HEK293 (cell line): ENCODE data around the gene REEP2.

ENCODE experiments used
- GLIS1 ChIP-seq: fragments of 450-650 bp; formaldehyde crosslinking; IDR thresholded peaks from 2 replicates; pipeline ENCODE4 v1.5.1; 2016; ENCODE audit warnings: missing biosample characterization, missing genetic modification characterization
- KLF1 ChIP-seq: fragments of 450-650 bp; formaldehyde crosslinking; IDR thresholded peaks from 2 replicates; pipeline ENCODE4 v1.5.1; 2016; ENCODE audit warnings: missing biosample characterization, missing genetic modification characterization
- KLF8 ChIP-seq: fragments of 450-650 bp; formaldehyde crosslinking; IDR thresholded peaks from 2 replicates; pipeline ENCODE4 v1.5.1; 2016; ENCODE audit warnings: missing biosample characterization, missing genetic modification characterization
- MYNN ChIP-seq: fragments of 450-650 bp; formaldehyde crosslinking; IDR thresholded peaks from 2 replicates; pipeline ENCODE4 v1.5.1; 2016; ENCODE audit warnings: missing biosample characterization, missing genetic modification characterization, borderline replicate concordance
- TCF7L2 ChIP-seq: IDR thresholded peaks from 2 replicates; pipeline ENCODE4 v1.6.1; 2011; ENCODE audit warnings: low read depth, mild to moderate bottlenecking, inconsistent platforms, low read length, moderate library complexity, borderline replicate concordance
- ZBTB20 ChIP-seq: fragments of 450-650 bp; formaldehyde crosslinking; IDR thresholded peaks from 2 replicates; pipeline ENCODE4 v1.5.1; 2016; ENCODE audit warnings: missing biosample characterization, missing genetic modification characterization
- ZBTB8A ChIP-seq: fragments of 450-650 bp; formaldehyde crosslinking; IDR thresholded peaks from 2 replicates; pipeline ENCODE4 v1.5.1; 2016; ENCODE audit warnings: missing biosample characterization, missing genetic modification characterization
- ZFP69B ChIP-seq: fragments of 450-650 bp; formaldehyde crosslinking; IDR thresholded peaks from 2 replicates; pipeline ENCODE4 v1.5.1; 2016; ENCODE audit warnings: missing biosample characterization, missing genetic modification characterization
- ZNF501 ChIP-seq: fragments of 450-650 bp; formaldehyde crosslinking; IDR thresholded peaks from 2 replicates; pipeline ENCODE4 v1.5.1; 2016; ENCODE audit warnings: missing biosample characterization, missing genetic modification characterization
- ZNF549 ChIP-seq: fragments of 450-650 bp; IDR thresholded peaks from 2 replicates; pipeline ENCODE4 v1.5.1; 2018; ENCODE audit warnings: missing biosample characterization, missing genetic modification characterization, mild to moderate bottlenecking, inconsistent platforms, moderate library complexity
- ZNF561 ChIP-seq: fragments of 450-650 bp; IDR thresholded peaks from 2 replicates; pipeline ENCODE4 v1.5.1; 2018; ENCODE audit warnings: missing biosample characterization, missing genetic modification characterization, borderline replicate concordance
- ZNF585B ChIP-seq: fragments of 450-650 bp; formaldehyde crosslinking; IDR thresholded peaks from 2 replicates; pipeline ENCODE4 v1.5.1; 2016; ENCODE audit warnings: missing biosample characterization, missing genetic modification characterization
- ZNF768 ChIP-seq: fragments of 450-650 bp; formaldehyde crosslinking; IDR thresholded peaks from 2 replicates; pipeline ENCODE4 v1.5.1; 2018; ENCODE audit warnings: missing biosample characterization, mild to moderate bottlenecking, missing genetic modification characterization
- ZNF776 ChIP-seq: fragments of 450-650 bp; formaldehyde crosslinking; IDR thresholded peaks from 2 replicates; pipeline ENCODE4 v1.5.0; 2017; ENCODE audit warnings: missing biosample characterization, missing genetic modification characterization, borderline replicate concordance
- ZNF777 ChIP-seq: fragments of 450-650 bp; formaldehyde crosslinking; IDR thresholded peaks from 2 replicates; pipeline ENCODE4 v1.5.1; 2017; ENCODE audit warnings: missing biosample characterization, missing genetic modification characterization, borderline replicate concordance
- ZNF830 ChIP-seq: fragments of 450-650 bp; IDR thresholded peaks from 2 replicates; pipeline ENCODE4 v1.5.0; 2018; ENCODE audit warnings: missing biosample characterization, missing genetic modification characterization, low read depth, mild to moderate bottlenecking, moderate library complexity
- TF ChIP-seq, protein P1 (sequence below): fragments of 450-650 bp; formaldehyde crosslinking; IDR thresholded peaks from 2 replicates; pipeline ENCODE4 v1.5.1; 2016; ENCODE audit warnings: missing biosample characterization, missing genetic modification characterization
- TF ChIP-seq, protein P2 (sequence below): fragments of 450-650 bp; formaldehyde crosslinking; IDR thresholded peaks from 2 replicates; pipeline ENCODE4 v1.5.1; 2016; ENCODE audit warnings: missing biosample characterization, missing genetic modification characterization
- TF ChIP-seq, protein P3 (sequence below): IDR thresholded peaks from 2 replicates; pipeline ENCODE4 v1.6.1; 2011; ENCODE audit warnings: mild to moderate bottlenecking, low read depth, low read length, borderline replicate concordance
- TF ChIP-seq, protein P4 (sequence below): fragments of 450-650 bp; formaldehyde crosslinking; IDR thresholded peaks from 2 replicates; pipeline ENCODE4 v1.5.1; 2016; ENCODE audit warnings: missing biosample characterization, missing genetic modification characterization
- TF ChIP-seq, protein P5 (sequence below): fragments of 450-650 bp; formaldehyde crosslinking; IDR thresholded peaks from 2 replicates; pipeline ENCODE4 v1.5.1; 2017; ENCODE audit warnings: missing biosample characterization, missing genetic modification characterization
- TF ChIP-seq, protein P6 (sequence below): fragments of 450-650 bp; formaldehyde crosslinking; IDR thresholded peaks from 2 replicates; pipeline ENCODE4 v1.5.1; 2016; ENCODE audit warnings: missing biosample characterization, missing genetic modification characterization
- TF ChIP-seq, protein P7 (sequence below): fragments of 450-650 bp; formaldehyde crosslinking; IDR thresholded peaks from 2 replicates; pipeline ENCODE4 v1.5.1; 2016; ENCODE audit warnings: missing biosample characterization, missing genetic modification characterization
- TF ChIP-seq, protein P8 (sequence below): fragments of 450-650 bp; formaldehyde crosslinking; IDR thresholded peaks from 2 replicates; pipeline ENCODE4 v1.5.0; 2017; ENCODE audit warnings: missing biosample characterization, missing genetic modification characterization, borderline replicate concordance

Gene REEP2

DNA sequence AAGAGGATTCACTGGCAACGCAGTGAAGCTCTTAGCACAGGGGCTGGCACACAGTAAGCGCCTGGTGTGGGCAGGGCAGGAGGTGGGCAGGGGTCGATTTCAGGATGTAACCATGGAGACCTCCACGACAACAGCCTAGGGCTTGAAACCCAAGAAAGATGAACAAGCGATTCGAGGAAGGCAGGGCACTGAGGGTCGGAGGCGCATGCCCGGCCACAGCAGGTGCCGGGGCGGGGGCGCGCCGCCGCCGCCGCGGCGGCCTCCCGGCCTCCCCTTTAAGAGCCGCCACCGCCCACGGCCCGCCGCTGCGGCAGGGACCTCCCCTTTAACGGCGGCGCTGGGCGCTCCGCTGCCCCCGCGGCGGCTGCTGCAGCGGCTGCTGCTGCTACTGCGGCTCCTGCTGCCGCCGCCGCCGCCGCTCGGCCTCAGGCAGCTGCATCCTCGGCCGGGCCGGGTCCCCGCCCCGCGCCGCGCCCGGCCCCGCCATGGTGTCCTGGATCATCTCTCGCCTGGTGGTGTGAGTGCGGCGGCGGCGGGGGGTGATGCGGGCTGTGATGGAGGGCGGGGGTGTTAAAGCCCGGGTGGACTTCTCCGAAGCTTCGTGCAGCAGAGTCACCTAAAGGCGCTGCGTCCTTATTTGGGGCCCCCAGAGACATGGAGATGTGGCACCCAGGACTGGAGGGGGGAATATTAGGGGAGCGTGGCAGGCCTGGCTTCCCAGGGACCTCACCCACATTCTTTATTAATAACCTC, at the start of gene REEP2 (continued):
- TF ChIP-seq, protein P1, sequence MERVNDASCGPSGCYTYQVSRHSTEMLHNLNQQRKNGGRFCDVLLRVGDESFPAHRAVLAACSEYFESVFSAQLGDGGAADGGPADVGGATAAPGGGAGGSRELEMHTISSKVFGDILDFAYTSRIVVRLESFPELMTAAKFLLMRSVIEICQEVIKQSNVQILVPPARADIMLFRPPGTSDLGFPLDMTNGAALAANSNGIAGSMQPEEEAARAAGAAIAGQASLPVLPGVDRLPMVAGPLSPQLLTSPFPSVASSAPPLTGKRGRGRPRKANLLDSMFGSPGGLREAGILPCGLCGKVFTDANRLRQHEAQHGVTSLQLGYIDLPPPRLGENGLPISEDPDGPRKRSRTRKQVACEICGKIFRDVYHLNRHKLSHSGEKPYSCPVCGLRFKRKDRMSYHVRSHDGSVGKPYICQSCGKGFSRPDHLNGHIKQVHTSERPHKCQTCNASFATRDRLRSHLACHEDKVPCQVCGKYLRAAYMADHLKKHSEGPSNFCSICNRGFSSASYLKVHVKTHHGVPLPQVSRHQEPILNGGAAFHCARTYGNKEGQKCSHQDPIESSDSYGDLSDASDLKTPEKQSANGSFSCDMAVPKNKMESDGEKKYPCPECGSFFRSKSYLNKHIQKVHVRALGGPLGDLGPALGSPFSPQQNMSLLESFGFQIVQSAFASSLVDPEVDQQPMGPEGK (tag by site-specific recombination) = peak; percentile 55
- TF ChIP-seq ZNF561 (tag by site-specific recombination) (no peak), ZNF501 (tag by site-specific recombination) (no peak), MYNN (tag by site-specific recombination) (peak; percentile 85), ZNF549 (tag by site-specific recombination) (no peak), ZNF830 (tag by site-specific recombination) (no peak), TCF7L2 (no peak), ZNF777 (tag by site-specific recombination) (no peak), ZNF776 (no peak), ZBTB8A (no peak), KLF1 (tag by site-specific recombination) (no peak), ZFP69B (tag by site-specific recombination) (no peak), GLIS1 (tag by site-specific recombination) (no peak), ZBTB20 (tag by site-specific recombination) (no peak), ZNF585B (tag by site-specific recombination) (no peak), KLF8 (no peak), ZNF768 (tag by site-specific recombination) (no peak)
- TF ChIP-seq, protein P2, sequence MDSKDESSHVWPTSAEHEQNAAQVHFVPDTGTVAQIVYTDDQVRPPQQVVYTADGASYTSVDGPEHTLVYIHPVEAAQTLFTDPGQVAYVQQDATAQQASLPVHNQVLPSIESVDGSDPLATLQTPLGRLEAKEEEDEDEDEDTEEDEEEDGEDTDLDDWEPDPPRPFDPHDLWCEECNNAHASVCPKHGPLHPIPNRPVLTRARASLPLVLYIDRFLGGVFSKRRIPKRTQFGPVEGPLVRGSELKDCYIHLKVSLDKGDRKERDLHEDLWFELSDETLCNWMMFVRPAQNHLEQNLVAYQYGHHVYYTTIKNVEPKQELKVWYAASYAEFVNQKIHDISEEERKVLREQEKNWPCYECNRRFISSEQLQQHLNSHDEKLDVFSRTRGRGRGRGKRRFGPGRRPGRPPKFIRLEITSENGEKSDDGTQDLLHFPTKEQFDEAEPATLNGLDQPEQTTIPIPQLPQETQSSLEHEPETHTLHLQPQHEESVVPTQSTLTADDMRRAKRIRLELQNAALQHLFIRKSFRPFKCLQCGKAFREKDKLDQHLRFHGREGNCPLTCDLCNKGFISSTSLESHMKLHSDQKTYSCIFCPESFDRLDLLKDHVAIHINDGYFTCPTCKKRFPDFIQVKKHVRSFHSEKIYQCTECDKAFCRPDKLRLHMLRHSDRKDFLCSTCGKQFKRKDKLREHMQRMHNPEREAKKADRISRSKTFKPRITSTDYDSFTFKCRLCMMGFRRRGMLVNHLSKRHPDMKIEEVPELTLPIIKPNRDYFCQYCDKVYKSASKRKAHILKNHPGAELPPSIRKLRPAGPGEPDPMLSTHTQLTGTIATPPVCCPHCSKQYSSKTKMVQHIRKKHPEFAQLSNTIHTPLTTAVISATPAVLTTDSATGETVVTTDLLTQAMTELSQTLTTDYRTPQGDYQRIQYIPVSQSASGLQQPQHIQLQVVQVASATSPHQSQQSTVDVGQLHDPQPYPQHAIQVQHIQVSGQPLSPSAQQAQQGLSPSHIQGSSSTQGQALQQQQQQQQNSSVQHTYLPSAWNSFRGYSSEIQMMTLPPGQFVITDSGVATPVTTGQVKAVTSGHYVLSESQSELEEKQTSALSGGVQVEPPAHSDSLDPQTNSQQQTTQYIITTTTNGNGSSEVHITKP = no peak
- TF ChIP-seq, protein P3, sequence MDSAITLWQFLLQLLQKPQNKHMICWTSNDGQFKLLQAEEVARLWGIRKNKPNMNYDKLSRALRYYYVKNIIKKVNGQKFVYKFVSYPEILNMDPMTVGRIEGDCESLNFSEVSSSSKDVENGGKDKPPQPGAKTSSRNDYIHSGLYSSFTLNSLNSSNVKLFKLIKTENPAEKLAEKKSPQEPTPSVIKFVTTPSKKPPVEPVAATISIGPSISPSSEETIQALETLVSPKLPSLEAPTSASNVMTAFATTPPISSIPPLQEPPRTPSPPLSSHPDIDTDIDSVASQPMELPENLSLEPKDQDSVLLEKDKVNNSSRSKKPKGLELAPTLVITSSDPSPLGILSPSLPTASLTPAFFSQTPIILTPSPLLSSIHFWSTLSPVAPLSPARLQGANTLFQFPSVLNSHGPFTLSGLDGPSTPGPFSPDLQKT = no peak
- TF ChIP-seq, protein P4, sequence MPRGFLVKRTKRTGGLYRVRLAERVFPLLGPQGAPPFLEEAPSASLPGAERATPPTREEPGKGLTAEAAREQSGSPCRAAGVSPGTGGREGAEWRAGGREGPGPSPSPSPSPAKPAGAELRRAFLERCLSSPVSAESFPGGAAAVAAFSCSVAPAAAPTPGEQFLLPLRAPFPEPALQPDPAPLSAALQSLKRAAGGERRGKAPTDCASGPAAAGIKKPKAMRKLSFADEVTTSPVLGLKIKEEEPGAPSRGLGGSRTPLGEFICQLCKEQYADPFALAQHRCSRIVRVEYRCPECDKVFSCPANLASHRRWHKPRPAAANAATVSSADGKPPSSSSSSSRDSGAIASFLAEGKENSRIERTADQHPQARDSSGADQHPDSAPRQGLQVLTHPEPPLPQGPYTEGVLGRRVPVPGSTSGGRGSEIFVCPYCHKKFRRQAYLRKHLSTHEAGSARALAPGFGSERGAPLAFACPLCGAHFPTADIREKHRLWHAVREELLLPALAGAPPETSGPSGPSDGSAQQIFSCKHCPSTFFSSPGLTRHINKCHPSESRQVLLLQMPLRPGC = no peak
- TF ChIP-seq, protein P5, sequence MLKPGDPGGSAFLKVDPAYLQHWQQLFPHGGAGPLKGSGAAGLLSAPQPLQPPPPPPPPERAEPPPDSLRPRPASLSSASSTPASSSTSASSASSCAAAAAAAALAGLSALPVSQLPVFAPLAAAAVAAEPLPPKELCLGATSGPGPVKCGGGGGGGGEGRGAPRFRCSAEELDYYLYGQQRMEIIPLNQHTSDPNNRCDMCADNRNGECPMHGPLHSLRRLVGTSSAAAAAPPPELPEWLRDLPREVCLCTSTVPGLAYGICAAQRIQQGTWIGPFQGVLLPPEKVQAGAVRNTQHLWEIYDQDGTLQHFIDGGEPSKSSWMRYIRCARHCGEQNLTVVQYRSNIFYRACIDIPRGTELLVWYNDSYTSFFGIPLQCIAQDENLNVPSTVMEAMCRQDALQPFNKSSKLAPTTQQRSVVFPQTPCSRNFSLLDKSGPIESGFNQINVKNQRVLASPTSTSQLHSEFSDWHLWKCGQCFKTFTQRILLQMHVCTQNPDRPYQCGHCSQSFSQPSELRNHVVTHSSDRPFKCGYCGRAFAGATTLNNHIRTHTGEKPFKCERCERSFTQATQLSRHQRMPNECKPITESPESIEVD = no peak
- TF ChIP-seq, protein P6, sequence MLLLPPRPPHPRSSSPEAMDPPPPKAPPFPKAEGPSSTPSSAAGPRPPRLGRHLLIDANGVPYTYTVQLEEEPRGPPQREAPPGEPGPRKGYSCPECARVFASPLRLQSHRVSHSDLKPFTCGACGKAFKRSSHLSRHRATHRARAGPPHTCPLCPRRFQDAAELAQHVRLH = no peak
- TF ChIP-seq, protein P7, sequence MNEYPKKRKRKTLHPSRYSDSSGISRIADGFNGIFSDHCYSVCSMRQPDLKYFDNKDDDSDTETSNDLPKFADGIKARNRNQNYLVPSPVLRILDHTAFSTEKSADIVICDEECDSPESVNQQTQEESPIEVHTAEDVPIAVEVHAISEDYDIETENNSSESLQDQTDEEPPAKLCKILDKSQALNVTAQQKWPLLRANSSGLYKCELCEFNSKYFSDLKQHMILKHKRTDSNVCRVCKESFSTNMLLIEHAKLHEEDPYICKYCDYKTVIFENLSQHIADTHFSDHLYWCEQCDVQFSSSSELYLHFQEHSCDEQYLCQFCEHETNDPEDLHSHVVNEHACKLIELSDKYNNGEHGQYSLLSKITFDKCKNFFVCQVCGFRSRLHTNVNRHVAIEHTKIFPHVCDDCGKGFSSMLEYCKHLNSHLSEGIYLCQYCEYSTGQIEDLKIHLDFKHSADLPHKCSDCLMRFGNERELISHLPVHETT (tag by site-specific recombination) = no peak
- TF ChIP-seq, protein P8, sequence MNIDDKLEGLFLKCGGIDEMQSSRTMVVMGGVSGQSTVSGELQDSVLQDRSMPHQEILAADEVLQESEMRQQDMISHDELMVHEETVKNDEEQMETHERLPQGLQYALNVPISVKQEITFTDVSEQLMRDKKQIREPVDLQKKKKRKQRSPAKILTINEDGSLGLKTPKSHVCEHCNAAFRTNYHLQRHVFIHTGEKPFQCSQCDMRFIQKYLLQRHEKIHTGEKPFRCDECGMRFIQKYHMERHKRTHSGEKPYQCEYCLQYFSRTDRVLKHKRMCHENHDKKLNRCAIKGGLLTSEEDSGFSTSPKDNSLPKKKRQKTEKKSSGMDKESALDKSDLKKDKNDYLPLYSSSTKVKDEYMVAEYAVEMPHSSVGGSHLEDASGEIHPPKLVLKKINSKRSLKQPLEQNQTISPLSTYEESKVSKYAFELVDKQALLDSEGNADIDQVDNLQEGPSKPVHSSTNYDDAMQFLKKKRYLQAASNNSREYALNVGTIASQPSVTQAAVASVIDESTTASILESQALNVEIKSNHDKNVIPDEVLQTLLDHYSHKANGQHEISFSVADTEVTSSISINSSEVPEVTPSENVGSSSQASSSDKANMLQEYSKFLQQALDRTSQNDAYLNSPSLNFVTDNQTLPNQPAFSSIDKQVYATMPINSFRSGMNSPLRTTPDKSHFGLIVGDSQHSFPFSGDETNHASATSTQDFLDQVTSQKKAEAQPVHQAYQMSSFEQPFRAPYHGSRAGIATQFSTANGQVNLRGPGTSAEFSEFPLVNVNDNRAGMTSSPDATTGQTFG (tag by site-specific recombination) = no peak
